GM19351 (cell line): ENCODE measurements around the gene MANBA.
A peak's percentile ranks its signal among the peaks of the same experiment; 100 is the strongest.
"Not testable (repeated sequence)": the region's sequence is repeated elsewhere in the genome, so short reads cannot be mapped to it uniquely, and the experiment has no call there.

Experiments
- ATAC-seq: cut with Tn5 transposase; IDR thresholded peaks from one replicate; pipeline ENCODE4 v1.9.1; 2021; ENCODE audit warnings: mild to moderate bottlenecking, moderate library complexity; ENCODE audit not compliant: unreplicated experiment

Gene MANBA

GRCh38 chr4:102764901-102765300 is 4.1 kb upstream of the MANBA start:
- no peak for ATAC-seq

- ATAC-seq = no peak
These were observed 1.1 kb upstream of the MANBA start for GRCh38 chr4:102761906-102762305.

- ATAC-seq = peak; percentile 13
These were observed 531 bp upstream of the MANBA start for GRCh38 chr4:102761296-102761701.

GRCh38 chr4:102759831-102760644 is 730 bp downstream of the MANBA start:
- peak; percentile 53 for ATAC-seq

GRCh38 chr4:102758241-102759160 is 2.3 kb downstream of the MANBA start:
- no peak for ATAC-seq

- no peak for ATAC-seq
These were observed 3.1 kb downstream of the MANBA start for GRCh38 chr4:102757681-102758080.

GRCh38 chr4:102754044-102754443 is 6.7 kb downstream of the MANBA start:
- ATAC-seq = no peak

GRCh38 chr4:102751941-102752340 is 8.8 kb downstream of the MANBA start:
- ATAC-seq = no peak

GRCh38 chr4:102743352-102743751 is 17.4 kb downstream of the MANBA start:
- peak; percentile 100 for ATAC-seq

- ATAC-seq = not testable (repeated sequence)
These were observed 22.0 kb downstream of the MANBA start for GRCh38 chr4:102738802-102739201.

- ATAC-seq = no peak
These were observed 23.9 kb downstream of the MANBA start for GRCh38 chr4:102736636-102737549.

GRCh38 chr4:102735582-102735981 is 25.2 kb downstream of the MANBA start:
- ATAC-seq = no peak

GRCh38 chr4:102734591-102735385 is 26.0 kb downstream of the MANBA start:
- peak; percentile 99 for ATAC-seq

- peak; percentile 59 for ATAC-seq
These were observed 26.7 kb downstream of the MANBA start for GRCh38 chr4:102734116-102734515.

- no peak for ATAC-seq
These were observed 27.7 kb downstream of the MANBA start for GRCh38 chr4:102733084-102733483.

- ATAC-seq = no peak
These were observed 28.1 kb downstream of the MANBA start for GRCh38 chr4:102732678-102733077.

- ATAC-seq = no peak
These were observed 29.7 kb downstream of the MANBA start for GRCh38 chr4:102730968-102731533.

- ATAC-seq = not testable (repeated sequence)
These were observed 31.3 kb downstream of the MANBA start for GRCh38 chr4:102729486-102729885.

GRCh38 chr4:102726919-102727318 is 33.8 kb downstream of the MANBA start:
- not testable (repeated sequence) for ATAC-seq

- no peak for ATAC-seq
These were observed 34.7 kb downstream of the MANBA start for GRCh38 chr4:102726068-102726467.
